Esophagus squamous epithelium (tissue), 4 donors: Measurements from ENCODE around the gene GALR3.

ENCODE experiments used
- POLR2A ChIP-seq, 4 donors: fragments of 450-650 bp; IDR thresholded peaks; one replicate each; pipeline ENCODE4 v1.6.1; 2017; ENCODE audit warnings: antibody characterized with exemption in 4 of 4, mild to moderate bottlenecking in 4 of 4, moderate library complexity in 3 of 4
- TF ChIP-seq, protein P1 (sequence below), 6 experiments: fragments of 450-650 bp in 4 of 6; fragments of 200-600 bp in 2 of 6; sonication (generic) in 2 of 6; IDR thresholded peaks; one replicate each; pipeline ENCODE4 v1.5.1; 2016 to 2019; ENCODE audit warnings: antibody characterized with exemption in 6 of 6, mild to moderate bottlenecking in 4 of 6, moderate library complexity in 4 of 6

DNA sequence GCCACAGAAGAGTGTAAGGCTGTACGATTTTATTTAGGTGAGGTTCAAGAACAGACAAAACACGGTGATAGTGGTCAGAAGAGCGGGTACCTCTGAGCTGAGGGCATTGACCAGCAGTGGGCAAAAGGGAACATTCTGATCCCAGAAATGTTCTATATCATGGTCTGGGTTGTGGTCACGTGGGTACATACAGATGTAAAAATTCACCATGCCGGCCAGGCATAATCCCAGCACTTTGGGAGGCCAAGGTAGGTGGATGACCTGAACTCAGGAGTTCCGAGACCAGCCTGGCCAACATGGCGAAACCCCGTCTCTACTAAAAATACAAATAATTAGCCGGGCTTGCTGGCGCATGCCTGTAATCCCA lies 46.6 kb upstream of the GALR3 start:
- TF ChIP-seq, protein P1, sequence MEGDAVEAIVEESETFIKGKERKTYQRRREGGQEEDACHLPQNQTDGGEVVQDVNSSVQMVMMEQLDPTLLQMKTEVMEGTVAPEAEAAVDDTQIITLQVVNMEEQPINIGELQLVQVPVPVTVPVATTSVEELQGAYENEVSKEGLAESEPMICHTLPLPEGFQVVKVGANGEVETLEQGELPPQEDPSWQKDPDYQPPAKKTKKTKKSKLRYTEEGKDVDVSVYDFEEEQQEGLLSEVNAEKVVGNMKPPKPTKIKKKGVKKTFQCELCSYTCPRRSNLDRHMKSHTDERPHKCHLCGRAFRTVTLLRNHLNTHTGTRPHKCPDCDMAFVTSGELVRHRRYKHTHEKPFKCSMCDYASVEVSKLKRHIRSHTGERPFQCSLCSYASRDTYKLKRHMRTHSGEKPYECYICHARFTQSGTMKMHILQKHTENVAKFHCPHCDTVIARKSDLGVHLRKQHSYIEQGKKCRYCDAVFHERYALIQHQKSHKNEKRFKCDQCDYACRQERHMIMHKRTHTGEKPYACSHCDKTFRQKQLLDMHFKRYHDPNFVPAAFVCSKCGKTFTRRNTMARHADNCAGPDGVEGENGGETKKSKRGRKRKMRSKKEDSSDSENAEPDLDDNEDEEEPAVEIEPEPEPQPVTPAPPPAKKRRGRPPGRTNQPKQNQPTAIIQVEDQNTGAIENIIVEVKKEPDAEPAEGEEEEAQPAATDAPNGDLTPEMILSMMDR (IDR thresholded peaks at IDR 0.05) = no peak
- no peak for TF ChIP-seq POLR2A (IDR thresholded peaks at IDR 0.05)
